Body of pancreas (tissue), 4 donors: ENCODE results near the gene OR51E1. TPM values are rescaled to one million over a fixed set of nuclear protein-coding genes. Genes with fewer than 3 reads are reported as not detected.

Experiments
- ATAC-seq: fragments of 150-250 bp; one replicate; pipeline ENCODE4 v1.9.1; 2016
- DNase-seq, 4 donors: peaks; one replicate each; pipeline ENCODE4 v3.0.0-alpha.2; 2019
- H3K27ac ChIP-seq, 4 donors: fragments of 200-600 bp; sonication (generic); 1 replicate in 3 of 4; 2 replicates in 1 of 4; pipeline versions ENCODE4 v1.5.1 to v1.6.1; 2016 to 2019; ENCODE audit warnings: mild to moderate bottlenecking in 1 of 4, mixed read lengths in 1 of 4, moderate library complexity in 1 of 4
- H3K27me3 ChIP-seq, 2 donors: fragments of 200-600 bp; sonication (generic); one replicate each; pipeline ENCODE4 v1.6.0; 2016; ENCODE audit warnings: mild to moderate bottlenecking in 1 of 2
- H3K36me3 ChIP-seq, 2 donors: fragments of 200-600 bp; sonication (generic); replicated peaks in 1 of 2; 2 replicates each; pipeline ENCODE4 v1.5.1; 2016; ENCODE audit warnings: low read depth in 2 of 2; ENCODE audit not compliant: insufficient read depth in 1 of 2
- H3K4me1 ChIP-seq: fragments of 200-600 bp; sonication (generic); one replicate; pipeline ENCODE4 v1.6.0; 2016
- H3K4me3 ChIP-seq, 2 donors: fragments of 200-600 bp; sonication (generic); 1 replicate in 1 of 2; 2 replicates in 1 of 2; pipeline ENCODE4 v1.5.1; 2016 to 2019
- H3K9me3 ChIP-seq, 3 donors: fragments of 200-600 bp; sonication (generic); 1 replicate in 2 of 3; 2 replicates in 1 of 3; pipeline ENCODE4 v1.5.1; 2016
- CTCF ChIP-seq, 7 experiments: fragments of 450-650 bp in 4 of 7; fragments of 200-600 bp in 3 of 7; sonication (generic) in 3 of 7; IDR thresholded peaks; one replicate each; pipeline ENCODE4 v1.5.1; 2016 to 2019; ENCODE audit warnings: antibody characterized with exemption in 7 of 7
- POLR2A ChIP-seq, 3 donors: fragments of 450-650 bp; IDR thresholded peaks; one replicate each; pipeline ENCODE4 v1.6.1; 2016; ENCODE audit warnings: antibody characterized with exemption in 3 of 3, mild to moderate bottlenecking in 2 of 3
- WGBS, 2 donors: methylation state at CpG; one replicate each; pipeline ENCODE4 v1.1.5; 2017; 5-methylcytosine and 5-hydroxymethylcytosine counted together
- intact Hi-C: fragments of 100-400 bp; cut with DNase I; formaldehyde crosslinking; loops from one replicate; pipeline ENCODE4 v1.15.1; 2023
- total RNA-seq, 2 donors: library from RNA; depleted of rRNA; stranded (reverse); fragments of >200 nt; gene quantifications; one replicate each; pipeline ENCODE4 v1.1.0, GENCODE V29; 2016

The OR51E1 gene
- not detected for total RNA-seq

- Histone ChIP-seq H3K4me3 (no peak within 1 kb of the TSS), H3K27ac (no peak within 1 kb of the TSS), H3K4me1 (no peaks in the 10 kb centered on the region), H3K9me3 (no peaks in the 10 kb centered on the region), H3K36me3 (no peaks in the 10 kb centered on the region), H3K27me3 (no peaks in the 10 kb centered on the region)
- DNase-seq (no peak), ATAC-seq (no peak)
- WGBS, 2 donors, result 55 to 70% methylated on average over 3 of the region's 3 CpGs
- TF ChIP-seq POLR2A (IDR thresholded peaks at IDR 0.05) (no peak), CTCF (IDR thresholded peaks at IDR 0.05) (no peak)
- intact Hi-C loops, result no loop called here
Observed at GRCh38 chr11:4643682-4644081, at the start of gene OR51E1. Gene OR51E1 (plus strand): TSS chr11:4643982. CDS start chr11:4652527, 8,545 bp downstream.

- Histone ChIP-seq H3K27me3 (no peaks in the 10 kb centered on the region), H3K36me3 (peaks cover 8 to 9% of the 10 kb centered on the region in 2 donors), H3K27ac (no peak overlapping the region), H3K9me3 (no peaks in the 10 kb centered on the region), H3K4me1 (peaks cover 21% of the 10 kb centered on the region), H3K4me3 (no peak overlapping the region)
- WGBS, 2 donors, result 89 to 92% methylated on average over 4 of the region's 4 CpGs
- ATAC-seq, result no peak
- intact Hi-C loops, result no loop called here
- peak in 1 of 4 donors; percentile 21 for DNase-seq
- TF ChIP-seq CTCF (IDR thresholded peaks at IDR 0.05) (no peak), POLR2A (IDR thresholded peaks at IDR 0.05) (no peak)
Observed at GRCh38 chr11:4605057-4605456, 38.7 kb upstream of the OR51E1 start.

- intact Hi-C loops, result no loop called here
- H3K4me1 ChIP-seq, result peaks cover 21% of the 10 kb centered on the region
- H3K27ac ChIP-seq, result peak overlapping the region in 1 of 4 donors; percentile 17
- H3K9me3 ChIP-seq, result no peaks in the 10 kb centered on the region
- peak in 2 of 4 donors; percentile 8 to 17 for DNase-seq
- H3K36me3 ChIP-seq, result peaks cover 4 to 6% of the 10 kb centered on the region in 2 donors
- no peak overlapping the region for H3K4me3 ChIP-seq
- TF ChIP-seq POLR2A (IDR thresholded peaks at IDR 0.05), result no peak
- TF ChIP-seq CTCF (IDR thresholded peaks at IDR 0.05), result peak in 1 of 7 experiments; percentile 3
- no peaks in the 10 kb centered on the region for H3K27me3 ChIP-seq
- ATAC-seq, result no peak
- WGBS, 2 donors, result 20 to 50% methylated on average over 1 of the region's 1 CpG
Observed at GRCh38 chr11:4606231-4607015, 37.4 kb upstream of the OR51E1 start.

GRCh38 chr11:4607096-4607495 is 36.7 kb upstream of the OR51E1 start:
- TF ChIP-seq POLR2A (IDR thresholded peaks at IDR 0.05) (no peak), CTCF (IDR thresholded peaks at IDR 0.05) (no peak)
- Histone ChIP-seq H3K36me3 (peaks cover 2% of the 10 kb centered on the region in 2 donors), H3K27me3 (no peaks in the 10 kb centered on the region), H3K4me1 (peaks cover 21% of the 10 kb centered on the region), H3K27ac (peak overlapping the region in 1 of 4 donors; percentile 89), H3K4me3 (peak overlapping the region in 1 of 2 donors; percentile 54), H3K9me3 (no peaks in the 10 kb centered on the region)
- 15 to 26% methylated on average over 6 of the region's 6 CpGs for WGBS, 2 donors
- no peak for ATAC-seq
- DNase-seq, result no peak
- intact Hi-C loops, result no loop called here
